ENCODE results near the gene FAM151A. TPM values are rescaled to one million over a fixed set of nuclear protein-coding genes. Genes with fewer than 3 reads are reported as not detected.

The FAM151A gene
- total RNA-seq, 1 donor from 2014 or later: 0.80 TPM

- no peak for DNase-seq
- Histone ChIP-seq H3K36me3 (peaks cover 27% of the 10 kb centered on the region), H3K9me3 (replicated peaks) (no peaks in the 10 kb centered on the region), H3K4me1 (no peaks in the 10 kb centered on the region), H3K27me3 (ENCODE audit: low read depth) (no peaks in the 10 kb centered on the region), H3K4me3 (no peak overlapping the region), H3K27ac (replicated peaks) (no peak overlapping the region)
- no peak for TF ChIP-seq CTCF (IDR thresholded peaks at IDR 0.05; ENCODE audit: borderline replicate concordance)
- intact Hi-C loops (cut with micrococcal nuclease): no loop called here
These were observed 14.6 kb downstream of the FAM151A start for GRCh38 chr1:54608566-54609230.

GRCh38 chr1:54607821-54608565 is 15.3 kb downstream of the FAM151A start:
- H3K36me3 ChIP-seq: peaks cover 32% of the 10 kb centered on the region

GRCh38 chr1:54606990-54607325 is 16.4 kb downstream of the FAM151A start:
- Histone ChIP-seq H3K4me3 (no peak overlapping the region), H3K4me1 (no peaks in the 10 kb centered on the region), H3K36me3 (peaks cover 41% of the 10 kb centered on the region), H3K27ac (replicated peaks) (no peak overlapping the region), H3K27me3 (ENCODE audit: low read depth) (no peaks in the 10 kb centered on the region), H3K9me3 (replicated peaks) (no peaks in the 10 kb centered on the region)
- DNase-seq: no peak
- intact Hi-C loops (cut with micrococcal nuclease): no loop called here
- TF ChIP-seq CTCF (IDR thresholded peaks at IDR 0.05; ENCODE audit: borderline replicate concordance): no peak

More at GRCh38 chr1:54607821-54608565, 15.3 kb downstream of the FAM151A start:
- no peak for TF ChIP-seq CTCF (IDR thresholded peaks at IDR 0.05; ENCODE audit: borderline replicate concordance)
- no peak for DNase-seq
- Histone ChIP-seq H3K27me3 (ENCODE audit: low read depth) (no peaks in the 10 kb centered on the region), H3K9me3 (replicated peaks) (no peaks in the 10 kb centered on the region), H3K4me3 (no peak overlapping the region), H3K4me1 (no peaks in the 10 kb centered on the region), H3K27ac (replicated peaks) (no peak overlapping the region)
- intact Hi-C loops (cut with micrococcal nuclease): no loop called here

- H3K4me1 ChIP-seq: no peaks in the 10 kb centered on the region
- intact Hi-C loops (cut with micrococcal nuclease): no loop called here
- H3K27me3 ChIP-seq (ENCODE audit: low read depth): no peaks in the 10 kb centered on the region
- DNase-seq: no peak
- H3K27ac ChIP-seq (replicated peaks): no peak overlapping the region
- no peak overlapping the region for H3K4me3 ChIP-seq
- TF ChIP-seq CTCF (IDR thresholded peaks at IDR 0.05; ENCODE audit: borderline replicate concordance): no peak
- H3K36me3 ChIP-seq: peaks cover 47% of the 10 kb centered on the region
- no peaks in the 10 kb centered on the region for H3K9me3 ChIP-seq (replicated peaks)
These were observed 17.0 kb downstream of the FAM151A start for GRCh38 chr1:54606096-54606989.

GRCh38 chr1:54604572-54605370 is 18.6 kb downstream of the FAM151A start:
- H3K4me1 ChIP-seq: no peaks in the 10 kb centered on the region
- intact Hi-C loops (cut with micrococcal nuclease): no loop called here
- no peak for DNase-seq
- H3K27me3 ChIP-seq (ENCODE audit: low read depth): no peaks in the 10 kb centered on the region
- no peaks in the 10 kb centered on the region for H3K9me3 ChIP-seq (replicated peaks)
- no peak overlapping the region for H3K27ac ChIP-seq (replicated peaks)
- H3K4me3 ChIP-seq: no peak overlapping the region
- no peak for TF ChIP-seq CTCF (IDR thresholded peaks at IDR 0.05; ENCODE audit: borderline replicate concordance)
- H3K36me3 ChIP-seq: peaks cover 58% of the 10 kb centered on the region
